ENCODE results near the gene RPL18A. TPM values are rescaled to one million over a fixed set of nuclear protein-coding genes. Genes with fewer than 3 reads are reported as not detected.

Gene RPL18A
- total RNA-seq, 1 experiment from 2014 or later: 3,250 TPM

GRCh38 chr19:17860331-17860992 lies 752 bp downstream of the RPL18A start:
- ChIA-PET POLR2A (interaction anchor here (0.7 to 4.2 kb wide), 22 partner anchors 9 to 637 kb away, joined by 3 to 223 read pairs (median 4); partner anchors contain the start of genes CCDC124, DDA1, MPV17L2 and SLC5A5), CTCF (interaction anchor here (0.7 to 5.0 kb wide), 8 partner anchors 9 to 618 kb away, joined by 3 to 58 read pairs (median 6); partner anchors contain the start of genes CCDC124 and SLC5A5)
- H3K9me3 Mint-ChIP-seq (ENCODE audit: unreplicated experiment): no peaks in the 10 kb centered on the region
- peaks cover 22% of the 10 kb centered on the region for H3K4me1 Mint-ChIP-seq (ENCODE audit: insufficient read depth, unreplicated experiment)
- TSS peak; percentile 65 for BruUV-seq (replicated peaks)
- peak overlapping the region; percentile 99 for H3K27ac Mint-ChIP-seq (ENCODE audit: low read depth, unreplicated experiment)
- peak; percentile 13 for DNase-seq (ENCODE audit: unreplicated experiment)
- TF ChIP-seq CTCF (IDR thresholded peaks at IDR 0.05; ENCODE audit: unreplicated experiment): no peak
- peaks cover 61% of the 10 kb centered on the region for H3K36me3 Mint-ChIP-seq (ENCODE audit: insufficient read depth, unreplicated experiment)
- intact Hi-C loops (cut with micrococcal nuclease): no loop called here
- H3K27me3 Mint-ChIP-seq (ENCODE audit: insufficient read depth, unreplicated experiment): no peaks in the 10 kb centered on the region
- peak overlapping the region; percentile 98 for H3K4me3 Mint-ChIP-seq (ENCODE audit: unreplicated experiment)

GRCh38 chr19:17860993-17861360 lies 1.3 kb downstream of the RPL18A start:
- Mint-ChIP-seq H3K4me3 (ENCODE audit: unreplicated experiment) (peak overlapping the region; percentile 98), H3K27me3 (ENCODE audit: insufficient read depth, unreplicated experiment) (no peaks in the 10 kb centered on the region), H3K9me3 (ENCODE audit: unreplicated experiment) (no peaks in the 10 kb centered on the region), H3K4me1 (ENCODE audit: insufficient read depth, unreplicated experiment) (peaks cover 27% of the 10 kb centered on the region), H3K36me3 (ENCODE audit: insufficient read depth, unreplicated experiment) (peaks cover 66% of the 10 kb centered on the region), H3K27ac (ENCODE audit: low read depth, unreplicated experiment) (peak overlapping the region; percentile 99)
- ChIA-PET CTCF (interaction anchor here (0.9 to 5.0 kb wide), 5 partner anchors 9 to 139 kb away, joined by 3 to 58 read pairs (median 6); partner anchors contain the start of genes CCDC124 and SLC5A5), POLR2A (interaction anchor here (0.7 to 4.2 kb wide), 16 partner anchors 9 to 636 kb away, joined by 3 to 223 read pairs (median 4); partner anchors contain the start of genes CCDC124, DDA1 and SLC5A5)
- TF ChIP-seq CTCF (IDR thresholded peaks at IDR 0.05; ENCODE audit: unreplicated experiment): no peak
- DNase-seq (ENCODE audit: unreplicated experiment): peak; percentile 12
- no TSS peak for BruUV-seq (replicated peaks)
- intact Hi-C loops (cut with micrococcal nuclease): no loop called here

GRCh38 chr19:17861542-17862402 lies 2.1 kb downstream of the RPL18A start:
- Mint-ChIP-seq H3K27me3 (ENCODE audit: insufficient read depth, unreplicated experiment) (no peaks in the 10 kb centered on the region), H3K4me3 (ENCODE audit: unreplicated experiment) (peak overlapping the region; percentile 98), H3K9me3 (ENCODE audit: unreplicated experiment) (no peaks in the 10 kb centered on the region), H3K36me3 (ENCODE audit: insufficient read depth, unreplicated experiment) (peaks cover 69% of the 10 kb centered on the region), H3K4me1 (ENCODE audit: insufficient read depth, unreplicated experiment) (peaks cover 28% of the 10 kb centered on the region), H3K27ac (ENCODE audit: low read depth, unreplicated experiment) (peak overlapping the region; percentile 99)
- ChIA-PET POLR2A (interaction anchor here (0.6 to 4.2 kb wide), 7 partner anchors 11 to 524 kb away, joined by 3 to 223 read pairs (median 3); partner anchors contain the start of gene CCDC124), CTCF (interaction anchor here (1.2 to 5.0 kb wide), 3 partner anchors 9 to 76 kb away, joined by 3 to 58 read pairs (median 37); partner anchors contain the start of genes CCDC124 and SLC5A5)
- intact Hi-C loops (cut with micrococcal nuclease): no loop called here
- TF ChIP-seq CTCF (IDR thresholded peaks at IDR 0.05; ENCODE audit: unreplicated experiment): no peak
- DNase-seq (ENCODE audit: unreplicated experiment): peak; percentile 24
- BruUV-seq (replicated peaks): no TSS peak

All from MCF 10A (cell line).